Measurements from ENCODE around the gene C11orf16.

DNA sequence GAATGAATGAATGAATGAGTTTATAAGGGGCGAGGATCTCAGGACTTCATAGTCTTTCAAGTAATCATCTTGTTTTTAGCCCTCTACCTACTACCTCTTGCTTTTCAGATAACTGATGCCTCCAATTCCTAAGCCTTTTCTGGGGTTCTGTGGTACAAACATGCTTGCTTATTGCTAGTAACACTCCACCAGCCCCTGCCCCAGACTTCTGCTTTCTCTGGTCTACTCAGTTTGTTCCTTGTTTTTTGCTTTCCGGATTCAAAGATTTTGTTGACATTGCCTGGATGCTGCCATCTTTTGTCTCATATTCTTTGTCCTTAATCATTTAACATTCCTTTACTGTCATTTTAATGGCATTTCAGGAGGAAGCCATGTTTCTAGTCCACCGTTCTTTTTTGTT lies 40.4 kb upstream of the C11orf16 start:
- TF ChIP-seq CTBP1 (IDR thresholded peaks at IDR 0.05; ENCODE audit: borderline replicate concordance) (no peak), FOXM1 (IDR thresholded peaks at IDR 0.05; ENCODE audit: borderline replicate concordance) (no peak), TARDBP (IDR thresholded peaks at IDR 0.05) (no peak), SP1 (IDR thresholded peaks at IDR 0.05) (no peak), BHLHE40 (IDR thresholded peaks at IDR 0.05; ENCODE audit: borderline replicate concordance) (no peak), LEF1 (IDR thresholded peaks at IDR 0.05; ENCODE audit: borderline replicate concordance) (no peak), NFRKB (IDR thresholded peaks at IDR 0.05) (no peak)

All from HEK293T (cell line).